Measurements from ENCODE around the gene MYH7B.

The MYH7B gene

GRCh38 chr20:34990661-34991214 lies 35.1 kb downstream of the MYH7B start:
- Histone ChIP-seq H3K4me3 (replicated peaks; ENCODE audit: low read depth, low read length) (no peak overlapping the region), H3K36me3 (ENCODE audit: control insufficient read depth, insufficient read depth, low read length) (peaks cover 8% of the 10 kb centered on the region), H3K27me3 (replicated peaks; ENCODE audit: control insufficient read depth, insufficient read depth, low read length) (no peaks in the 10 kb centered on the region)
- DNase-seq (ENCODE audit: extremely low read depth, insufficient read length) = no peak
- TF ChIP-seq CTCF (IDR thresholded peaks at IDR 0.05; ENCODE audit: insufficient read depth, low read length, poor library complexity, severe bottlenecking) = no peak

GRCh38 chr20:34992751-34993417 lies 37.2 kb downstream of the MYH7B start:
- peaks cover 18% of the 10 kb centered on the region for H3K36me3 ChIP-seq (ENCODE audit: control insufficient read depth, insufficient read depth, low read length)
- no peak for DNase-seq (ENCODE audit: extremely low read depth, insufficient read length)
- no peak overlapping the region for H3K4me3 ChIP-seq (replicated peaks; ENCODE audit: low read depth, low read length)
- H3K27me3 ChIP-seq (replicated peaks; ENCODE audit: control insufficient read depth, insufficient read depth, low read length) = no peaks in the 10 kb centered on the region
- no peak for TF ChIP-seq CTCF (IDR thresholded peaks at IDR 0.05; ENCODE audit: insufficient read depth, low read length, poor library complexity, severe bottlenecking)

GRCh38 chr20:34993941-34994508 lies 38.4 kb downstream of the MYH7B start:
- Histone ChIP-seq H3K27me3 (replicated peaks; ENCODE audit: control insufficient read depth, insufficient read depth, low read length) (no peaks in the 10 kb centered on the region), H3K36me3 (ENCODE audit: control insufficient read depth, insufficient read depth, low read length) (peaks cover 26% of the 10 kb centered on the region), H3K4me3 (replicated peaks; ENCODE audit: low read depth, low read length) (no peak overlapping the region)
- no peak for DNase-seq (ENCODE audit: extremely low read depth, insufficient read length)
- no peak for TF ChIP-seq CTCF (IDR thresholded peaks at IDR 0.05; ENCODE audit: insufficient read depth, low read length, poor library complexity, severe bottlenecking)

GRCh38 chr20:34994509-34995131 lies 39.0 kb downstream of the MYH7B start:
- Histone ChIP-seq H3K36me3 (ENCODE audit: control insufficient read depth, insufficient read depth, low read length) (peaks cover 30% of the 10 kb centered on the region), H3K27me3 (replicated peaks; ENCODE audit: control insufficient read depth, insufficient read depth, low read length) (no peaks in the 10 kb centered on the region), H3K4me3 (replicated peaks; ENCODE audit: low read depth, low read length) (no peak overlapping the region)
- TF ChIP-seq CTCF (IDR thresholded peaks at IDR 0.05; ENCODE audit: insufficient read depth, low read length, poor library complexity, severe bottlenecking) = no peak
- no peak for DNase-seq (ENCODE audit: extremely low read depth, insufficient read length)

GRCh38 chr20:34995192-34995591 lies 39.5 kb downstream of the MYH7B start:
- H3K27me3 ChIP-seq (replicated peaks; ENCODE audit: control insufficient read depth, insufficient read depth, low read length) = no peaks in the 10 kb centered on the region
- H3K4me3 ChIP-seq (replicated peaks; ENCODE audit: low read depth, low read length) = no peak overlapping the region
- peaks cover 31% of the 10 kb centered on the region for H3K36me3 ChIP-seq (ENCODE audit: control insufficient read depth, insufficient read depth, low read length)
- no peak for DNase-seq (ENCODE audit: extremely low read depth, insufficient read length)
- TF ChIP-seq CTCF (IDR thresholded peaks at IDR 0.05; ENCODE audit: insufficient read depth, low read length, poor library complexity, severe bottlenecking) = no peak

Measured in GM06990 (cell line).